AG09319 (cell line): ENCODE measurements around the gene TMEM239.

Source experiments
- DNase-seq: peaks from one replicate; pipeline ENCODE4 v3.0.0-alpha.2; 2010; ENCODE audit warnings: low read depth; ENCODE audit errors: extremely low read depth
- TF ChIP-seq, protein P1 (sequence below): IDR thresholded peaks from 2 replicates; pipeline ENCODE4 v1.5.1; 2011; ENCODE audit warnings: low read depth, mild to moderate bottlenecking, inconsistent platforms, low read length, moderate library complexity

TMEM239 gene

GRCh38 chr20:2837221-2837960 is 21.2 kb downstream of the TMEM239 start:
- TF ChIP-seq, protein P1, sequence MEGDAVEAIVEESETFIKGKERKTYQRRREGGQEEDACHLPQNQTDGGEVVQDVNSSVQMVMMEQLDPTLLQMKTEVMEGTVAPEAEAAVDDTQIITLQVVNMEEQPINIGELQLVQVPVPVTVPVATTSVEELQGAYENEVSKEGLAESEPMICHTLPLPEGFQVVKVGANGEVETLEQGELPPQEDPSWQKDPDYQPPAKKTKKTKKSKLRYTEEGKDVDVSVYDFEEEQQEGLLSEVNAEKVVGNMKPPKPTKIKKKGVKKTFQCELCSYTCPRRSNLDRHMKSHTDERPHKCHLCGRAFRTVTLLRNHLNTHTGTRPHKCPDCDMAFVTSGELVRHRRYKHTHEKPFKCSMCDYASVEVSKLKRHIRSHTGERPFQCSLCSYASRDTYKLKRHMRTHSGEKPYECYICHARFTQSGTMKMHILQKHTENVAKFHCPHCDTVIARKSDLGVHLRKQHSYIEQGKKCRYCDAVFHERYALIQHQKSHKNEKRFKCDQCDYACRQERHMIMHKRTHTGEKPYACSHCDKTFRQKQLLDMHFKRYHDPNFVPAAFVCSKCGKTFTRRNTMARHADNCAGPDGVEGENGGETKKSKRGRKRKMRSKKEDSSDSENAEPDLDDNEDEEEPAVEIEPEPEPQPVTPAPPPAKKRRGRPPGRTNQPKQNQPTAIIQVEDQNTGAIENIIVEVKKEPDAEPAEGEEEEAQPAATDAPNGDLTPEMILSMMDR, result no peak
- no peak for DNase-seq

DNA sequence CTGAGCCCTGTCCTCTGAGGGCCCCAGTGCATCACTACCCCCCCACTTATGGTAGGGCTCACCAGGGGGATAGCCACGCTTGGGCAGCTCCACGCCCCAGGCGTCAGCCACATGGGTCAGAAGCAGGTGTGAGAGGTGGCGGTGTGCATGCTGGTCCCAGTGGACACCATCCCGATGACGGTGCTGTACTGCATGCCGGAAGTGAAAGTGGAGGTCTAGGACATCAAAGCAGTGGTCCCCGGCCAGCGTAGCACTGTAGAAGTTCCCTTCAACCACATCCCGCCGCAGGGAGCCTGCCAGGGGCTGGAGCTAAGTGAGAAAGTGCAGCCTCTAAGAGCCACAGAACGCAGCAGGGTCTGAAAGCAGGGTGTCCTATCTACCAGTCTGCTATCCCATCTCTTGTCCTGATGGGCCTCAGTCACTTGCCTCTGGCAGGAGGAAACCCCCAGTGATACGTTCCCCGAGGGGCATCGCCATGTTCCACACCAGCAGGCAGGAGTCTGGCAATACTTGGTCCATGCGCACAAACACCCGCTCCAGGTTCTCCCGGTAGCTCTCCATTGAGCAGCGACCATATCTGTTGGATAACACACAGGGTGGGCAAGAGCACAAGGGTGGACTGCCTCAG is 22.1 kb downstream of the TMEM239 start:
- TF ChIP-seq, protein P1, result no peak
- DNase-seq, result no peak

GRCh38 chr20:2838847-2839671 is 22.9 kb downstream of the TMEM239 start:
- TF ChIP-seq, protein P1, result no peak
- no peak for DNase-seq

- DNase-seq, result no peak
- TF ChIP-seq, protein P1, result no peak
Measured at GRCh38 chr20:2839732-2840137, 23.6 kb downstream of the TMEM239 start.

DNA sequence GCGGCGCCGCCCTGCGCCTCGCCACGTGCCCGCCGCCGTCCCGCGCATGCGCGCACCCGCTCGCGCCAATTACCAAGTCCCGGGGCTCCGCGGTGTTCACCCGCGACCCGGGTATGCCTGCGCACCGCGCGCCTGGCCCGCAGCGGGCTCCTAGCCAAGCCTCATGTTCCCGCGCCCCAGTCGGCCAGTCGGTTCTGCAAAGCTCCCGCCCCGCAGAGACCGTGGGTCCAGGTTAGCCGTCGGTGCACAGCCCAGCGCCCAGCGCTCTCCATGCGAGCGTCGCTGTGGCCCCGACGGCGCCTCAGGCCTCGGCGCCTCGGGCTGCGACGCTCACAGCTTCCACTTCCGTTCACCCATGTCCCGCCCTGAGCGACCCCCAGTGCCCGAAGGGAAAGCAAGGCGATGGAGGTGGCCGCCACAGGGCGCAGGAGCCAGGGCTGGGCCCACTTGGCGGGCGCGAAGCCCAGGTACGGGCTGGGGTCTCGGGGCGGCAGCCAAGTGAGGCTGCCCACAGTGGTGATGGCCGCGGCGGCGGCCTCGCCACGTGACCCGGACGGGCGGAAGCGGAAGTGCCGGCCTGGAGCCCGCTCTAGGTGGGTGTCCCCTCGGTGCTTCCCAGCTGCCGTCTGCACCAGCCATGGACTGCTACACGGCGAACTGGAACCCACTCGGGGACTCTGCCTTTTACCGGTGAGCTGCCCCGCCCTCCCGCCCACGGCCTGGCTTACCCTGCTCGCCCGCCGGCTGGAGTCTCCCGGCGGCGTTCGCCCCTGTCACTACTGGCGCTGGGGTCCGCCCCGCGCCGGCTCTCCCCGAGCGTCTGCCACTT is 24.2 kb downstream of the TMEM239 start, which contains the start of the genes PCED1A and VPS16:
TSS of gene PCED1A (minus strand) at position 518 of the 829 bp plus-strand sequence. CDS start 743 bp downstream, outside the sequence.
TSS of gene VPS16 (plus strand) at position 608 of the 829 bp plus-strand sequence. CDS start at position 638, 30 bp downstream.
- TF ChIP-seq, protein P1, result no peak
- peak; percentile 57 for DNase-seq

DNA sequence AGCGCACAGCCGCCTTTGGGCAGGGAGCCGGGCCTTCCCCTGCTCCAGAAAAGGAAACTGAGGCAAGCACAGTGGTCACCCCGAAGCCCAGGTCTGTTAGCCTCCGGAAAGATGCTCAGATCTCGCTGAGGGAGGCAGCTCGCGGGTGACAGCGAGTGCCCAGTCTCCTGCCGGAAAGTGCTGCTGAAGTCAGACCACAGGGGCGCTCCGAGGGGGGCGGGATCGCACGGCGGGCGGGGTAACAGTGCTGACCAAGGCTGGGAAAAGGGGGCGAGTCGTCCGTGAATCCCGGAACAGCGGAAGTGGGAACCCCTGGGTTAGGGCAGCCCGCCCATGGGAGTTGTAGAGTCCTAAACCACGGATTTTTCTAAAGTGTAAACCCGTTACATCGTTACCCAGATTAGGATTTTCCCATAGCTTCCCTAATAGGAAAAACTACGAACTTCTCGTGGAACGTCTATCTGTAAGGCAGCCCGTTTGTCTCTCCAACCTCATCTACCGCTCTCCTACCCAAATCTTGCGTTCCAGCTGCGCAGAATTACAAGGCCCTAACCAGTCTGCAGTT is 24.9 kb downstream of the TMEM239 start:
- TF ChIP-seq, protein P1, result no peak
- peak; percentile 34 for DNase-seq
